Activated CD4-positive, alpha-beta T cell treated with anti-CD3 and anti-CD28 coated beads, Interleukin-2, amount 50 U/mL, for 24 hours (primary cell): ENCODE results near the gene PHACTR3.

ENCODE experiments used
- DNase-seq, 2 donors: peaks; one replicate each; pipeline ENCODE4 v3.0.0-alpha.2; 2020; ENCODE audit warnings: low read depth in 1 of 2, low spot score in 1 of 2

The PHACTR3 gene

GRCh38 chr20:59825563-59825920 lies 221.2 kb downstream of the PHACTR3 start:
- DNase-seq, result no peak

- DNase-seq, result no peak
Observed at GRCh38 chr20:59825944-59826759, 221.8 kb downstream of the PHACTR3 start.

DNA sequence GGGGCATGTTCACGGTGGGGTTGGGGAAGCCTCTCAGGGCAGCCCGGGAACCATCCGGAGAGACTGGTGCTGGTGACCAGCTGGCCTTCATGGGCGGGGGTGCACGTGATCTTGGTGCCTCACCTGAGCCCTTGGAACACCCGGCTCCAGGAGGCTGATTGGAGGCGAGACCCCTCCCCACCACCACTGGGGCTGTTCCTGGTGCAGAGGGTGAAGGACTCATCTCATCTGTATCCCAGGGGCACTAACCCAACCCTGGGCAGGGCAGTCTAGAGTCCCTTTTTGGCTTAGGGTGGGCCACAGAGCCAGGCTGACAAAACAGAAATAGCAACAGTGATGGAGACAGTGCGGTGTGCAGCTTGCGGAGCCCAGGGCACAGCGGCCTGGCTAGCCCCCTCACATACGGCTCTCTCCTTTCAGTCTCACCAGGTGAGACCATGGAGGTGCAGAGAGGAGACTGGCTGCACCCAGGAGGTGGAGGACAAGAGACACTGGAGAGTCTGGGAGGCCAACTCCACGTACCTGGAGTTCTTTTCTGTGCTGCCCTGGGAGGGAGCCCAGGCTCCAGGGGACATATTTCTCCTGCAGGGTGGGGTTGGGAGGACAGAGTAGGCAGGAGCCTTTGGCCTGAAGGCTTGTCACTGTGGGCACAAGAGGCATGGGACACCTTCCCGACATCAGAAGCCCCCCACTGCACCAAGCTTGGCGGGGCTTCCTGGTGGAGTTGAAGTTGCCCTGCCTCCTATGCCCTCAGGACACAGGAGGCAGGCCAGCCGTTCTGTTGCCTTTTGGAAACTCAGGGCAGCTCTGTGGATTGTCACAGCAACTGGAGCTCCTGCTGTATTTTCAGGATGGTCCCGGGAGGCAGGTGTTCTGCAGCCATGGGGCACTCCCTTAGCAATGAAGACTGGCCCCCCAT lies 223.1 kb downstream of the PHACTR3 start:
- no peak for DNase-seq

- DNase-seq, result no peak
Observed at GRCh38 chr20:59828125-59829053, 224.0 kb downstream of the PHACTR3 start.

DNA sequence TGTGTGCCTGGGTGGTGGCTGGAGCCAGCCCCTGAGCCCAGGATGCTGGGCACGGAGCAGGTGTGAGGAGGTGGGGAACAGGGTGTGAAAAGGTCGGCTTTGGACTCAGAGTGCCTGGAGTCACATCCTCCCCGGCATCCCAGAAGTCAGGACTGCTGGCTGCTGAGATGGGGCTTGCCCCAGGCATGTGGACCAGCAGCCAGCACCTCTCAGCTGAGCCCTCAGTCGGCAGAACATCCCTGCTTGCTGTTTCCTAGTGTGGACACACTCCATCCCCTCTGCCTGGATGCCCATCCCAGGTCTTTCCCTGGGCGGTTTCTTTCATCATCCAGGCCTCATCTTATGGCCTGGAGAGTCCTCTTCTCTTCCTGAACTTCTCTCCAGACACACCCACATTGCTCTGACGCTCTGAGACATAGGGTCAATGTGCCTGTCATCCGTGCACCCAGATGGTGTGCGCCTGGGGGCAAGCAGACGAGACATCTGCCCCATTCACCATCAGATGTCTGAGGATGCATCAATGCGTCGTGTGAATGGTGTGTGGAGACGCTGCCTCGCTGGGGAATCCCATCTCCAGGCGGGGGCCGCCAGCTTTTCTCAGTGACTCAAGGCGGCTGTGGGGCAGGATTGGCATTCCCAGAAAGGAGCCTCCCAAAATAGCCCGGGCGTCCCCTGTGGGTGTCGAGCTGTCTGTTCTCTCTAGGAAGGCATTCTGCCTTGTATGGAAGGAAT lies 224.9 kb downstream of the PHACTR3 start:
- no peak for DNase-seq

GRCh38 chr20:59829786-59830664 lies 225.7 kb downstream of the PHACTR3 start:
- no peak for DNase-seq

GRCh38 chr20:59830665-59831023 lies 226.3 kb downstream of the PHACTR3 start:
- no peak for DNase-seq

DNA sequence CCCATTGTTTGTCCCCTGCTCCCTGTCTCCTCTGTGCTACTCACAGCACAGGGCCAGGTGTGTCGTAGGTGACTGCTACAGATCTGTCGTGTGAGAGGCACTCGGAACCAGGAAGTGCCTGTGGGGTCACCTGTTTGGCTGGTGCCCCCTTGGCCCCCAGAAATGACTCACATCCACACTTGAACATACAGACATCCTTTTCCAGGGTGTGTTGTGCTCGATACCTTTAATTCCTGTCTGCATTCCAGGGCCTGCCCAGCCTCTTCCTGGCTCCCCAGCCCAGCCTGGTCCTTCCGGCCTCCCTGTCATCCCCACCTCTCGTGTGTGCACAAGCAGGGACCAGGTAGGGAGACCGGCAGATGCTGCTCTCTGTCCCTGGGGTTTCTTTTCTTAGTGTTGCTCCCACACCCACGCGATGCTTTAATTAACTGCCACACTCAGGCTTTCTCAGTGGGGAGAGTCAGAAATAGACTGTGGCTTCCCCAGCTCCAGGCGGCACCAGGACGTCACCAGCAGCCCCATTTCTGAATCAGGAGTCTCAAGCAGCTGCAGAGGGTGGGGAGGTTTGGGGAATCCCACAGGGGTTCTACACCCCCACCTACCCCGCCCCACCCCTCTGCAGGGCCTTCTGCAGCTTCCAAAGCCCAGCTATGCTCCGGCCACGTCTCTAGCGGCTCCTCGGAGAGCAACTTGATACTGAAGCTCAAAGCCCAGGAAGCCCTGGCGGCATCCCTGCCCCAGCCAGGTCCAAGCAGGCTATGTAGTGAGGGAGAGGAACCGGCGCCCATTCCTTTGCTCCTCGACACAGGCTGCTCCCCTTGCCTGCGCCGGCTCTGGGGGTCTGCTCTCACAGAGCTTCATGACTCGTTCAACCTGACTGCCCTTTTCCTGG lies 226.9 kb downstream of the PHACTR3 start:
- DNase-seq, result no peak

- no peak for DNase-seq
Observed at GRCh38 chr20:59831916-59832270, 227.6 kb downstream of the PHACTR3 start.

- DNase-seq, result no peak
Observed at GRCh38 chr20:59832406-59833363, 228.3 kb downstream of the PHACTR3 start.

DNA sequence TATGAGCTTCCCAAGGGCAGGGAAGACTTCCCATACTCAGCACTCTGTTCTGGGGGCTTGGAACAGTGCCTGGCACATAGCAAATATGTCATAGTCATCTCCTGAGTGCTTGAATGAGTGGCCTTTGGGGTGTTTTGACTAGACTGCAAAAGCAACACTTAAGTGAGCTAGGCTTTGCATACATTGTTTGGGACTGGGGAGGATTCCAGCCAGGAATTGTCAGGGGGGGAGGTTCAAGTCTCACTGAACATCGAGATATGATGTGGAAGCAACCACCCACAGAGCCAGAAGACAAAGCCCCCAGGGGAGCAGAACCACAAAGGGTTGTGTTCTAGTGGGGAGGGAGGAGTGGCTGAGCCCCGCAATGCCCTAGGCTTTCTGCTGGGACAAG lies 230.7 kb downstream of the PHACTR3 start:
- no peak for DNase-seq

- DNase-seq, result no peak
Observed at GRCh38 chr20:59835448-59836395, 231.4 kb downstream of the PHACTR3 start.

DNA sequence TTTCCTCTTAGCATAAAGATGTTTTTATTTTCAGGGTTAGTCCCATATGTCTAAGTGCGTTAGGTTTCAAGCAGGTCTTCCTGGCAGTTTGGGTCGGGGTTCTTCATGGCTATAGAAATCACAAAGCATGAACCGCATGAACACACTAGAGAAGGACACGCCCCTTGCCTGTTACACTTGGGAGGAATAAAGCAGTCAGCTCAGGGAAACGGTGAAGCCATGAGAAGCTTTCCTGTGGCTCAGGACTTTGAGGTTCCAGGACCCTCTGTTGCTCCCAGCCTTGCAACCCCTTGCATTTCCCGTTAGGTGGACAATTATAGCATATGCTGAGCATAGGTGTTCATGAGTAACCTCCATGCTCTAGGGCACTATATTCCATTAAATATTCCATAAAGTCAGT lies 232.4 kb downstream of the PHACTR3 start:
- no peak for DNase-seq

- DNase-seq, result no peak
Observed at GRCh38 chr20:59837623-59838394, 233.5 kb downstream of the PHACTR3 start.

- no peak for DNase-seq
Observed at GRCh38 chr20:59839400-59839799, 235.1 kb downstream of the PHACTR3 start.

DNA sequence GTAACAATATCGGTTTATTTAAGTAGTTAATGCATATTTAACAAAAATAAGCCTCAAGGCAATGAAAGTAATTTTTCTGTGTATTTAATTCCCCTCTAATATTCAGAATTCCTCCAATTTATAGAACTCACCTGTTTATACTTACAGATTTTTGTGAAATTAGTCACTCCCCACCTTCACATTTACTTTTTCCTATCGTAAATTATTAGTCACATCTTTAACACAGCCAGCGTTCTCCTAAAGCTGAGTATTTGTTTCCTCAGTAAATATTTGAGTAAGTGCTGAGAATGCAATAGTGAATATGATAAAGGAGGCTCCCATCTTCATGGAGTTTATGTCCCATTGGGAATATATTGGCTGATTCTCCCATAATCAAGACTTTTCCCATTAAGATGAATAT lies 241.1 kb downstream of the PHACTR3 start:
- no peak for DNase-seq
